Measurements from ENCODE around the gene PHLDB2. TPM values are rescaled to one million over a fixed set of nuclear protein-coding genes. Genes with fewer than 3 reads are reported as not detected.

The PHLDB2 gene
- polyA plus RNA-seq, 1 donor (not counting 4 experiments of a cell fraction or from before 2014, with no cell fraction given), result 150 TPM

- Histone ChIP-seq H3K9ac (ENCODE audit: control insufficient read depth, extremely low read depth, insufficient read depth, low read length) (peak overlapping the region; percentile 26), H3K27me3 (ENCODE audit: control insufficient read depth, extremely low read depth, insufficient read depth, low read length) (no peaks in the 10 kb centered on the region), H4K20me1 (ENCODE audit: control insufficient read depth, extremely low read depth, insufficient read depth, low read length) (no peaks in the 10 kb centered on the region), H3K36me3 (ENCODE audit: control insufficient read depth in 2 of 2, extremely low read depth in 1 of 2, insufficient read depth in 2 of 2, low read length in 2 of 2) (peaks cover 27 to 45% of the 10 kb centered on the region in 2 experiments), H3K9me1 (ENCODE audit: control insufficient read depth, extremely low read depth, insufficient read depth, low read length) (no peaks in the 10 kb centered on the region), H3K9me3 (ENCODE audit: control insufficient read depth, low read depth, low read length) (no peaks in the 10 kb centered on the region), H3K27ac (ENCODE audit: control insufficient read depth, insufficient read depth, low read length) (peak overlapping the region; percentile 91), H3K4me1 (ENCODE audit: control insufficient read depth, extremely low read depth, insufficient read depth, low read length) (peaks cover 34% of the 10 kb centered on the region), H2AFZ (ENCODE audit: control insufficient read depth, low read length) (no peak overlapping the region), H3K4me2 (ENCODE audit: control insufficient read depth, extremely low read depth, insufficient read depth, low read depth, low read length) (peak overlapping the region; percentile 52), H3K4me3 (ENCODE audit: control insufficient read depth in 2 of 3, extremely low read depth in 1 of 3, insufficient read depth in 2 of 3, low read depth in 1 of 3, low read length in 3 of 3) (no peak overlapping the region), H3K79me2 (ENCODE audit: control insufficient read depth, insufficient read depth, low read length) (peaks cover 5% of the 10 kb centered on the region)
- FAIRE-seq (no peak), DNase-seq (ENCODE audit: low read depth, low spot score) (no peak)
- TF ChIP-seq CTCF (optimal IDR thresholded peaks at IDR 0.05 in 1 of 3, IDR thresholded peaks at IDR 0.05 in 1 of 3, conservative IDR thresholded peaks at IDR 0.05 in 1 of 3; ENCODE audit: extremely low read depth in 1 of 3, insufficient read depth in 2 of 3, low read length in 3 of 3) (no peak), EZH2 (IDR thresholded peaks at IDR 0.05; ENCODE audit: low read length) (no peak)
- dilution Hi-C loops (cut with MboI; ENCODE audit: extremely low pct_ligation_motif_present, low sequenced_read_pairs), result no loop called here
These were observed 77.9 kb downstream of the PHLDB2 start for GRCh38 chr3:111936967-111937366.

GRCh38 chr3:111937871-111938270, 78.8 kb downstream of the PHLDB2 start:
- TF ChIP-seq EZH2 (IDR thresholded peaks at IDR 0.05; ENCODE audit: low read length) (no peak), CTCF (optimal IDR thresholded peaks at IDR 0.05 in 1 of 3, IDR thresholded peaks at IDR 0.05 in 1 of 3, conservative IDR thresholded peaks at IDR 0.05 in 1 of 3; ENCODE audit: extremely low read depth in 1 of 3, insufficient read depth in 2 of 3, low read length in 3 of 3) (no peak)
- Histone ChIP-seq H3K4me2 (ENCODE audit: control insufficient read depth, extremely low read depth, insufficient read depth, low read depth, low read length) (no peak overlapping the region), H2AFZ (ENCODE audit: control insufficient read depth, low read length) (no peak overlapping the region), H3K9me3 (ENCODE audit: control insufficient read depth, low read depth, low read length) (no peaks in the 10 kb centered on the region), H3K9me1 (ENCODE audit: control insufficient read depth, extremely low read depth, insufficient read depth, low read length) (no peaks in the 10 kb centered on the region), H3K9ac (ENCODE audit: control insufficient read depth, extremely low read depth, insufficient read depth, low read length) (no peak overlapping the region), H3K36me3 (ENCODE audit: control insufficient read depth in 2 of 2, extremely low read depth in 1 of 2, insufficient read depth in 2 of 2, low read length in 2 of 2) (peaks cover 27 to 43% of the 10 kb centered on the region in 2 experiments), H4K20me1 (ENCODE audit: control insufficient read depth, extremely low read depth, insufficient read depth, low read length) (no peaks in the 10 kb centered on the region), H3K27ac (ENCODE audit: control insufficient read depth, insufficient read depth, low read length) (peak overlapping the region; percentile 91), H3K4me3 (ENCODE audit: control insufficient read depth in 2 of 3, extremely low read depth in 1 of 3, insufficient read depth in 2 of 3, low read depth in 1 of 3, low read length in 3 of 3) (no peak overlapping the region), H3K79me2 (ENCODE audit: control insufficient read depth, insufficient read depth, low read length) (peaks cover 5% of the 10 kb centered on the region), H3K4me1 (ENCODE audit: control insufficient read depth, extremely low read depth, insufficient read depth, low read length) (peaks cover 36% of the 10 kb centered on the region), H3K27me3 (ENCODE audit: control insufficient read depth, extremely low read depth, insufficient read depth, low read length) (no peaks in the 10 kb centered on the region)
- DNase-seq (ENCODE audit: low read depth, low spot score) (no peak), FAIRE-seq (no peak)
- dilution Hi-C loops (cut with MboI; ENCODE audit: extremely low pct_ligation_motif_present, low sequenced_read_pairs), result no loop called here

Data from keratinocyte (primary cell).